HG03442 (cell line): ENCODE results near the gene HMGCS2.

ENCODE experiments used
- ATAC-seq: cut with Tn5 transposase; IDR thresholded peaks from one replicate; pipeline ENCODE4 v1.9.1; 2021; ENCODE audit warnings: mild to moderate bottlenecking, moderate library complexity; ENCODE audit not compliant: unreplicated experiment

The HMGCS2 gene

DNA sequence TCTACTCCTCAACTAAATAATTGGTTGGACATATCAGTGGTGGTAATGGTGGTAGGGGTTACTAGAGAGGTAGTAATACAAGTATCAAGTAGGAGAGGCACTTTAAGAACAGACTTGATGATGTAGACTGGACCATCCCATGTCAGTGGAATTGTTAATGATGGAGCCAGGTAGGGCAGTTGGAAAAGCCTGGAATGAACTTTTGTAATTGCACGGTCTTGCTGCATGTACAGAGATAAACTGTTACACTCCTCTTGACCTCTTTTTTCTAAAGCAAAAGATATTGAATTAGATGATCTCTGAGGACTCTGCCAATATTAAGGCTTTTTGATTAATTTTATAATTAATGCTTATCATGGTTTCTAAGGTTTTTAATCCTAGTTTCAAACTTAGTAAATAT is 5.8 kb downstream of the HMGCS2 start:
- no peak for ATAC-seq

GRCh38 chr1:119762409-119762808 is 6.3 kb downstream of the HMGCS2 start:
- ATAC-seq, result no peak

DNA sequence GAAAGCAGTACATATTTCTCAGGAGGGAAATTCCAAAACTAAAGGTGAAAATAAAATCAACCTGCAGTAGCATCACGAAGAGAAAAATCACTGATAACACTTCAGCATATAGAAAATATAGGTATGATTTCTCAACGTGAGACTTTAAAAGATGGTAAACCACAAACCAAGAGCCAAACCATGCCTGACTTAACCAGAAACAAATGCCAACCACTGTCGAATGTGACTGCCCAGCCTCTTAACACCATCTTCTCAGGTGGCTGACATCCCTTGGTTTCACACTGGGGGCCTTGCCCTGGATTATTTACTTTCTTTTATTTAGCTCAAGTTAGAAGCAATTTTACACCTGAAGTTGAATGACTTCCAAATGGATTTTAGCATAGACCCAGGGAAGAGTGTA is 10.1 kb downstream of the HMGCS2 start:
- no peak for ATAC-seq

- ATAC-seq, result no peak
These were observed 16.1 kb downstream of the HMGCS2 start for GRCh38 chr1:119752592-119752991.

DNA sequence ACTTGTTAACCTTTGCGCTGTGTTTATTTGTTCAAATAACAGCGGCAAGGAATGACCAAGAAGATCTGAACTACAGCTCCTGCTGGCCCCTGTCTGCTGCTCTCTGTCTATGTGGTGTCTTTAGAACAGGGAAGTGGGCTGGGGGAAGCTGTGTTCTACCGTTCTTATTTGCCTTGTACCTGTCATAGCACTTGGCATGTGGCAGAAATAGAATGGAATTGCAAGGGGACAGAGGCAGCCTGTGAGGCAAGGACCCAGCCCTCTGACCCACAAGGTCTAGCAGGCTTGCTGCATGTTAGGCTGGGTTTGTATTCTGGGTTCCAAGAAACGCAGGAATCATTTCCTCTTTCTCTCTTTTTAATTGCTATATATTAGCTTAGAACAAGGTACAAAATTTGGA is 20.7 kb downstream of the HMGCS2 start:
- ATAC-seq, result no peak

GRCh38 chr1:119747451-119747850 is 21.3 kb downstream of the HMGCS2 start:
- ATAC-seq, result no peak

DNA sequence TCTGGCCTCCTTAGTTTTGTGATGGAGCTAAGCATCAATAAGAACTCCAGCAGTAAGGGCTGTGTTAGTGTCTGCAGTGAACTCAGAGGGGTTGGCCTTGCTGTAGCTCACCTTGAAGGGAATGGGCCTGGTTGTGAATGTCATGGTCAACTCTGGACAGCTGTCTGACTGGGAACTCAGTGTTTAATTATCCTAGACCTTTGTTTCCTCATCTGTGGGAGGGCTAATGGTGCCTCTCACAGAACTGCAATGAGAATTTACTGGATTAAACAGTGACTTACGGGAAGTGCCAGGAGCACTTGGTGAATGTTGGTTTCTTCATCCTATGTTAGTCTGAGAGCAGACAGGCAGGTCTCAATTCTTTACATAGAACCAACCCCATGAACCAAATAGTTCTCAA is 23.7 kb downstream of the HMGCS2 start:
- no peak for ATAC-seq

- no peak for ATAC-seq
These were observed 24.1 kb downstream of the HMGCS2 start for GRCh38 chr1:119744598-119744942.

DNA sequence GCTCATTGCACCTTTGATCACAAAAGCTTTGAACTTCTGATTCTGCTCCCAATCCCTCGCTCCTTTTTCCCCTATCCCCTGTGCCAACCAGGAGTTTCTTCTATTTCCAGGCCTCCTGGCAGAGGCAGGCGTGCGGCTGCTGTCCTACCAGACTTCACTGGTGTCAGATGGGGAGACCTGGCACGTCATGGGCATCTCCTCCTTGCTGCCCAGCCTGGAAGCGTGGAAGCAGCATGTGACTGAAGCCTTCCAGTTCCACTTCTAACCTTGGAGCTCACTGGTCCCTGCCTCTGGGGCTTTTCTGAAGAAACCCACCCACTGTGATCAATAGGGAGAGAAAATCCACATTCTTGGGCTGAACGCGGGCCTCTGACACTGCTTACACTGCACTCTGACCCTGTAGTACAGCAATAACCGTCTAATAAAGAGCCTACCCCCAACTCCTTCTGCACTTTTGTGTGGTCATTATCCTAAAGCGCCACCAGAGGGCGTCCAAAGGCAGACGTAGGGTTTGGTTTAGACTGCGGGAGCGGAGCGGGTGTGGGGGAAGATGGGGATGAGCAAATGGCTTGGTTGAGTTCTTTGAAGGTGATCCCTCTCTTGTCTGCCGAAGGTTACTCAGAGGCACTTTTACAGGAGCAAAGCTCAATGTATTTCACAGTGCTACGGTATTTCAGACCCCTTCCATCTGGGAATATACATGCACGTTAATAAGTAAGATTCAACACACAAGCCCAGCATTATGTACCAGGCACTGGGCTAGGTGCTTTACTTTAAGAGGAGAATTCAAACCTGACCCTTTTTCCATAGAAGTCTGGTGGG is 24.7 kb downstream of the HMGCS2 start:
- ATAC-seq, result peak; percentile 87

DNA sequence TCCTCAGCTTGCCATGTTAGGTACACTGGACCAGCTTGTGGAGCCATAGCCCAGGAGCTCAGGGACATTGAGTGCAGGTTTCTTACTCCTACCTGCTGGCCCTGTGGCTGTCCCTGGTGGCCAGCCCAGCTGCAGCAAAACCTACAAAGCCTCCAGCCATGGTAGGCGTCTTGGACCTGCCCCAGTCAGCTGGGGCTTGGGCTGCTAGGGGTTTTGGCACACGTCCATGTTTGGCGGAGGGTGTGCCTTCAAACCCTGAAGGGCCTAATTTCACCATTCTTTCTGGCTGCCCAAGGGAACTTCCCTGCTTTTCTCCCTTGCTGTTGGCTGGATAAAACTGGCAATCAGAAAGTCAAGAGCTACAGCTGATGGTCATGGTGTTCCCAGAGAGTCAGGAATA is 25.4 kb downstream of the HMGCS2 start:
- no peak for ATAC-seq

- no peak for ATAC-seq
These were observed 26.0 kb downstream of the HMGCS2 start for GRCh38 chr1:119742677-119743076.

DNA sequence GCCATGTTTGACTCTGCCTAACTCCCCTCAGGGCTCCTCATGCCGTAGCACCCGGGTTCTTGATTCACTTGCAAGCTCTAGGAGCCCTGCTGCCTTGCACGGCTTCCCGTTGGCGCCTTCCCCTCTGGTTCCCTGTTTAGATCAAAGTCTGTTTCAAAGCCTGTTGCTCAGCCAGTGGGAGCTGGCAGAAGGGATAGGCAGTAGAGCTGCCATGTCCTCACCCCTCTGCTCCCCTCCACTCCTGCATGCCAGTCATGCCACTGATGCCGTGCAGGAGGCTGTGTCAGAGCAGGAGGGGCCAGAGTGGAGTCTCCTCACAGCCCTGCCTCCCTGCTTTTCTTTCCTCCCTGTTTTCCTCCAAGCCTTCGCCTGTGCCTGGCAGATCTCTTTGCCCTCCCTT is 26.5 kb downstream of the HMGCS2 start:
- ATAC-seq, result no peak

DNA sequence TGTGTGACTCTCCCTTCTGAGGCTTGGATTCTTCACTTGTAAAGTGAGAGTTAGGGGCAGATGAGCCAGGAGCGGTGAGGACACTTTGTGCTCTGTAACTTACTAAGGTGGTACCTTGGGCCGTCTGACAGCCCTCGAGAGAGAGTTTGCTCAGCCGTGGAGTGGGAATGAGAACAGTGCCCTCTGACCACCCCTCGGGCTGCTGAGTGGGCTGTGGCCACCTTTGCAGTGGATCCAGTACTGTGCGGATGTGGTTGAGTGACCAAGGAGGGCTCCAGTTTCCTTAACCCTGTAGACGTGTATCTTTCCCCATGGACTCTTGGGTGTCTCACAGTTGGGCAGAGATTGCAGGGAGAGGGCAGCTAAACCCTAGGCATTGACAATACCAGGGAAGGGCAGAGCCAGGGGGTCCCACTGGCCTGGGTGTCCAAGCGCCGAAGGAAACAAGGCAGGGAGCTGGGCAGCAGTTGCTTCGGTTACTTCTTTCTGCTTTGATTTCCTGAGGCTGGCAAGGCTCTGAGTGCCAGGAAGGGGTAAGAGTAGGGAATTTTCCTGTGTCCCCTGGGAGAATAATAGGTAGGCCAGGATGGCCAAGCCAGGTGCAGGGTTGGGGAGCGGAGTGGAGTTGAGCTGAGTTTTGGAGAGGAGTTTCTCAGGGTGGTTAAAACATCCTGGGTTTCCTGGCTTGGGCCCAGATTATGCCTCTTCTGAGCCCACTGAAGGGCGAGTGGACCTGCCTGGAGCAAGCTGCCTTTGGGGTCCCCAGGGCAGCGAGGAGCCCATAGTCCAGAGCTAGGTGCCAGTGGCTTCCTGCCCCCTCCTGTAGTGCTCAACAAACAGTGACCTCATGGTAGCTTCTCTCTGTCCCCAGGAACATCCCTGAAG is 27.6 kb downstream of the HMGCS2 start:
- no peak for ATAC-seq

DNA sequence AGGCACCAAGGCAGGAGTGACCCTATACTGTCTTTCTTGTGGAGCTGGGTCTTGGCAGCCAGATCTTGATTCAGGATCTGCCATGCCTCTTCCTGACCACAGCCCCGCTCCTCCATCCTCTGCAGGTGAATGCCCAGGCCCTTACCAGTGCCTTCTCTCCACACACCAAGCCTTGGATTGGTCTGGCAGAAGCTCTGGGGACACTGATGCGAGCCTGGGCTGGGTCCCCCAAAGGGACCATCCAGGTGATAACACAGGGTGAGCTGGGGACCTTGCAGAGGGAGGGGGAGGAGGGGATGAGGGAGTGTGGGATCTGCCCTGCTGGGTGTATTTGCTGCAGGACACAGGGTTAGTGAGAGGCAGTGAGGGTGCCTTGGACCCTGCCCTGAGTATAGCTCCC is 28.4 kb downstream of the HMGCS2 start:
- no peak for ATAC-seq

GRCh38 chr1:119739150-119739549 is 29.6 kb downstream of the HMGCS2 start:
- ATAC-seq, result no peak

- no peak for ATAC-seq
These were observed 30.5 kb downstream of the HMGCS2 start for GRCh38 chr1:119738100-119738720.

- ATAC-seq, result no peak
These were observed 31.5 kb downstream of the HMGCS2 start for GRCh38 chr1:119737040-119737682.

DNA sequence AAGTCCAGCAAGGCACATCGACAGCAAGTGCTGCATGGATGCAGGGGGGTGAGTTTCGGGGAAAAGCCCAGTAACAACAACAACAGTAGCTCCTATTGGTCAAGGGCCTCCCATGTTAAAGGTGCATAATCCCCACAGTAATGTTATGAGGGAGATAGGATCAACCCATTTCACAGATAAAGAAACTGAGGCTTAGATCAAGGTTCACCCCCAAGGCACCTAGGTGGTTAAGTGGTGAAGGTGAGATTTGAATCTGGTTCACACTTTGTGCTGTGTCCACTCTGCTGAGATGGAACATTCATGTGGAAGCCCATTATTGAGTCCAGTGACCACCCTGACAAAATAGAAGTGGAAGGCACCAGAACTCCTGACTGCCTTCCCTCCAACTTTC is 32.1 kb downstream of the HMGCS2 start:
- ATAC-seq, result no peak

- no peak for ATAC-seq
These were observed 33.5 kb downstream of the HMGCS2 start for GRCh38 chr1:119735217-119735616.

DNA sequence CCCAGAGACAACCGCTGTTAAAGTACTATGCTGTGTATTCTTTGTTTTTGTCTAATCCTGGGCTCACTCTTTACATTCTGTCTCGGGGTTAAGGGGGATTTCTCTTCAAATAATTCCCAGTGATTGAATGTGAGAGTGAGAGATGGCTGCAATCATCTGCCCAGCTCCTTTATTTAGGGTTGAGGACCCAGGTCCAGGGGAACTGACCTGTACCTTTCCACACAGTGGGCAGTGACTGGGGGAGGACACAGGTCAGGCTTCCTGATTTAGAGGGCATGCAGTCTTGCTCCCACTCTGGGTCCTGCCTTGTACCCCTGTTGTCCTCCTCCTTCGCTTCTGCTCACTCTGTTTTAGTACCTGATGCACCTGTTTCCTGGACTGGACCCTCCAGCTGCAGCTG is 35.0 kb downstream of the HMGCS2 start:
- no peak for ATAC-seq

GRCh38 chr1:119732465-119733168 is 36.1 kb downstream of the HMGCS2 start:
- ATAC-seq, result no peak
